Calu3 (cell line): ENCODE measurements around the gene EPX. TPM values are rescaled to one million over a fixed set of nuclear protein-coding genes. Genes with fewer than 3 reads are reported as not detected.

Experiments used
- BruUV-seq: library from RNA; stranded (reverse); fragments of 400-500 nt; replicated peaks from 2 replicates; lab custom pipeline; 2021; lab: Mats Ljungman, UMichigan
- CTCF ChIA-PET: fragments of 300-600 bp; sonication (Branson Sonifier 250); formaldehyde crosslinking; loops from one replicate; lab custom pipeline; 2022; ENCODE audit warnings: antibody characterized with exemption; lab: Charles Lee
- DNase-seq: peaks from one replicate; pipeline ENCODE4 v3.0.0; 2022
- H3K27ac Mint-ChIP-seq: one replicate; pipeline ENCODE4 v1.8.0; 2022; ENCODE audit warnings: mixed read lengths; ENCODE audit not compliant: unreplicated experiment
- H3K27me3 Mint-ChIP-seq: one replicate; pipeline ENCODE4 v1.8.0; 2022; ENCODE audit warnings: mixed read lengths; ENCODE audit not compliant: unreplicated experiment
- H3K36me3 Mint-ChIP-seq: one replicate; pipeline ENCODE4 v1.8.0; 2022; ENCODE audit warnings: mild to moderate bottlenecking, moderate library complexity, mixed read lengths; ENCODE audit not compliant: insufficient read depth, unreplicated experiment
- H3K4me1 Mint-ChIP-seq: one replicate; pipeline ENCODE4 v1.8.0; 2022; ENCODE audit warnings: mild to moderate bottlenecking, low read depth, mixed read lengths; ENCODE audit not compliant: unreplicated experiment
- H3K4me3 Mint-ChIP-seq: one replicate; pipeline ENCODE4 v1.8.0; 2022; ENCODE audit warnings: mild to moderate bottlenecking, low read depth, moderate library complexity, mixed read lengths; ENCODE audit not compliant: unreplicated experiment
- H3K9me3 Mint-ChIP-seq: one replicate; pipeline ENCODE4 v1.8.0; 2022; ENCODE audit warnings: low read depth, mixed read lengths; ENCODE audit not compliant: unreplicated experiment
- CTCF ChIP-seq: fragments of 200-600 bp; IDR thresholded peaks from one replicate; pipeline ENCODE4 v1.8.0; 2022; ENCODE audit warnings: antibody characterized with exemption; ENCODE audit not compliant: unreplicated experiment
- intact Hi-C: fragments of 100-400 bp; cut with micrococcal nuclease; formaldehyde crosslinking; loops from one replicate; pipeline ENCODE4 v1.10.0; 2022; ENCODE audit not compliant: unreplicated experiment
- total RNA-seq: library from RNA; stranded (reverse); gene quantifications from 2 replicates; pipeline ENCODE4 v1.2.3, GENCODE V29; 2022

The EPX gene
- total RNA-seq, 1 experiment from 2014 or later: not detected

GRCh38 chr17:58217766-58218165 lies 25.2 kb downstream of the EPX start:
- Mint-ChIP-seq H3K27me3 (no peaks in the 10 kb centered on the region), H3K9me3 (no peaks in the 10 kb centered on the region), H3K4me3 (no peak overlapping the region), H3K4me1 (no peaks in the 10 kb centered on the region), H3K27ac (no peak overlapping the region), H3K36me3 (peaks cover 13% of the 10 kb centered on the region)
- no peak for TF ChIP-seq CTCF
- no TSS peak for BruUV-seq
- intact Hi-C loops: no loop called here
- CTCF ChIA-PET: no interaction called here
- DNase-seq: no peak

GRCh38 chr17:58219007-58219788 lies 26.7 kb downstream of the EPX start, which contains the start of gene MKS1:
Gene MKS1, minus strand, starts transcription at chr17:58219255. Its CDS starts 25 bp downstream, at chr17:58219230.
- DNase-seq: peak; percentile 92
- H3K9me3 Mint-ChIP-seq: no peaks in the 10 kb centered on the region
- intact Hi-C loops: no loop called here
- H3K4me3 Mint-ChIP-seq: peak within 1 kb of the TSS; percentile 92
- BruUV-seq: no TSS peak
- no peaks in the 10 kb centered on the region for H3K27me3 Mint-ChIP-seq
- H3K4me1 Mint-ChIP-seq: peaks cover 5% of the 10 kb centered on the region
- peak; percentile 12 for TF ChIP-seq CTCF
- H3K27ac Mint-ChIP-seq: peak within 1 kb of the TSS; percentile 93
- CTCF ChIA-PET: interaction anchor here (0.6 kb wide), 1 partner anchor 46 kb away, joined by 6 read pairs; no protein-coding TSS in a partner anchor
- peaks cover 13% of the 10 kb centered on the region for H3K36me3 Mint-ChIP-seq

- DNase-seq: no peak
- intact Hi-C loops: no loop called here
- peaks cover 13% of the 10 kb centered on the region for H3K36me3 Mint-ChIP-seq
- no peaks in the 10 kb centered on the region for H3K9me3 Mint-ChIP-seq
- CTCF ChIA-PET: interaction anchor here (0.6 kb wide), 1 partner anchor 45 kb away, joined by 6 read pairs; no protein-coding TSS in a partner anchor
- peak overlapping the region; percentile 92 for H3K4me3 Mint-ChIP-seq
- peaks cover 11% of the 10 kb centered on the region for H3K4me1 Mint-ChIP-seq
- no peaks in the 10 kb centered on the region for H3K27me3 Mint-ChIP-seq
- no peak for TF ChIP-seq CTCF
- no peak overlapping the region for H3K27ac Mint-ChIP-seq
- BruUV-seq: no TSS peak
Observed at GRCh38 chr17:58219789-58220183, 27.3 kb downstream of the EPX start.

GRCh38 chr17:58224315-58224714 lies 31.8 kb downstream of the EPX start:
- CTCF ChIA-PET: no interaction called here
- Mint-ChIP-seq H3K36me3 (peaks cover 3% of the 10 kb centered on the region), H3K27me3 (peaks cover 22% of the 10 kb centered on the region), H3K27ac (no peak overlapping the region), H3K4me1 (peaks cover 12% of the 10 kb centered on the region), H3K4me3 (no peak overlapping the region), H3K9me3 (no peaks in the 10 kb centered on the region)
- no peak for TF ChIP-seq CTCF
- DNase-seq: no peak
- intact Hi-C loops: no loop called here
- no TSS peak for BruUV-seq
